ENCODE data around the gene NEBL.
"Not testable (repeated sequence)": the region's sequence is repeated elsewhere in the genome, so short reads cannot be mapped to it uniquely, and the experiment has no call there.

The NEBL gene

GRCh38 chr10:20897146-20897825 lies at the start of gene NEBL:
TSS of gene NEBL (minus strand) at chr10:20897311. CDS start at chr10:20897205, 106 bp downstream.
- DNase-seq, result no peak

- DNase-seq, result no peak
Measured at GRCh38 chr10:20945546-20946332, 48.6 kb upstream of the NEBL start.

GRCh38 chr10:20944789-20945502 lies 47.8 kb upstream of the NEBL start:
- no peak for DNase-seq

- not testable (repeated sequence) for DNase-seq
Measured at GRCh38 chr10:20939414-20939813, 42.3 kb upstream of the NEBL start.

- DNase-seq, result peak; percentile 12
Measured at GRCh38 chr10:20936396-20936795, 39.3 kb upstream of the NEBL start.

GRCh38 chr10:20935931-20936330 lies 38.8 kb upstream of the NEBL start:
- DNase-seq, result no peak

- no peak for DNase-seq
Measured at GRCh38 chr10:20935301-20935700, 38.2 kb upstream of the NEBL start.

- no peak for DNase-seq
Measured at GRCh38 chr10:20933705-20934104, 36.6 kb upstream of the NEBL start.

- DNase-seq, result no peak
Measured at GRCh38 chr10:20932606-20933126, 35.6 kb upstream of the NEBL start.

GRCh38 chr10:20931156-20931795 lies 34.2 kb upstream of the NEBL start:
- no peak for DNase-seq

GRCh38 chr10:20927456-20927855 lies 30.3 kb upstream of the NEBL start:
- no peak for DNase-seq

GRCh38 chr10:20922451-20922850 lies 25.3 kb upstream of the NEBL start:
- peak; percentile 33 for DNase-seq

GRCh38 chr10:20922033-20922432 lies 24.9 kb upstream of the NEBL start:
- peak; percentile 8 for DNase-seq

GRCh38 chr10:20920061-20920460 lies 22.9 kb upstream of the NEBL start:
- no peak for DNase-seq

GRCh38 chr10:20919481-20919880 lies 22.4 kb upstream of the NEBL start:
- DNase-seq, result no peak

GRCh38 chr10:20916976-20917375 lies 19.9 kb upstream of the NEBL start:
- DNase-seq, result no peak

GRCh38 chr10:20912969-20913368 lies 15.9 kb upstream of the NEBL start:
- DNase-seq, result no peak

GRCh38 chr10:20911626-20912025 lies 14.5 kb upstream of the NEBL start:
- no peak for DNase-seq

GRCh38 chr10:20909801-20910200 lies 12.7 kb upstream of the NEBL start:
- no peak for DNase-seq

GRCh38 chr10:20908391-20908790 lies 11.3 kb upstream of the NEBL start:
- no peak for DNase-seq

GRCh38 chr10:20903635-20904390 lies 6.7 kb upstream of the NEBL start:
- no peak for DNase-seq

GRCh38 chr10:20901110-20901509 lies 4.0 kb upstream of the NEBL start:
- no peak for DNase-seq
